ENCODE results near the gene ZNF408. TPM values are rescaled to one million over a fixed set of nuclear protein-coding genes. Genes with fewer than 3 reads are reported as not detected.
A peak's percentile ranks its signal among the peaks of the same experiment; 100 is the strongest.

Gene ZNF408
- polyA plus RNA-seq, 1 donor (not counting 4 experiments of a cell fraction or from before 2014, with no cell fraction given), result 4.0 TPM

DNA sequence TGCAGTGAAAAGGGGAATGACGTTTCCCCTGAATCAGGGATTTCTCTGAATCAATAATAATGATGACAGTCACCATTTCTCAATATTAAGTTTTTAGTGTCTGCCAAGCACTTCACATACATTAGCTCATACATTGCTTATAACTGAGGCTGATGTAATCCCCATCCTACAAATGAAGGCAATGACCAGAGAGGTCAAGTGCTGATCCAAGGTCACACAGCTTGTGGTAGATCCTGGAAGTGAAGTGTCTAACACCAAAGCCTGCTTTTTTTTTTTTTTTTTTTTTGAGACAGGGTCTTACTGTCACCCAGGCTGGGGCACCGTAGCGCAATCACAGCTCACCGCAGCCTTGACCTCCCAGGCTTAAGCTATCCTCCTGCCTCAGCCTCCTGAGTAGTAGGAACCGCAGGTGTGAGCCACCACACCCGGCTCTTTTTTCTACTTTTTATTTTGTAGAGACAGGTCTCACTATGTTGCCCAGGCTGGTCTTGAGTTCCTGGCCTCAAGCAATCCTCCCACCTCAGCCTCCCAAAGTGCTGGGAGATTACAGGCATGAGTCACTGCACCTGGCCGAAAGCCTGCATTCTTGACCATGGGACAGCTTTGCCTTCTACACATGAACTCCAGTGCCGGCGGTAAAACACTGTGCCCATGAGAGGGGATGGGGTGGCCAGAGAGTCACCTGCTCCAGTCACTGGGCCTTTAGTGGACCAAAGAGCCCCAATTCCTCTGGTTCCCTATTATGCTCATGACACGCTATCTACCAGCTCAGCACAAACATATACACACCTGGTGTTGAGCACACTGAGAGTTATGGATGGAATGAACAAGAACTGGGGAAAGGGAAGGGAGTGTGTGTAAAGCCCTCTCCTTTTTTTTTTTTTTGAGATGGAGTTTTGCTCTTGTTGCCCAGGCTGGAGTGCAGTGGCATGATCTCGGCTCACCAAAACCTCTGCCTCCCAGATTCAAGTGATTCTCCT lies 17.8 kb upstream of the ZNF408 start:
- H3K4me1 ChIP-seq (ENCODE audit: control insufficient read depth, extremely low read depth, insufficient read depth, low read length), result peaks cover 27% of the 10 kb centered on the region
- peak overlapping the region; percentile 20 for H3K4me2 ChIP-seq (ENCODE audit: control insufficient read depth, extremely low read depth, insufficient read depth, low read depth, low read length)
- H3K79me2 ChIP-seq (ENCODE audit: control insufficient read depth, insufficient read depth, low read length), result no peaks in the 10 kb centered on the region
- dilution Hi-C loops (cut with MboI; ENCODE audit: extremely low pct_ligation_motif_present, low sequenced_read_pairs), result no loop called here
- peaks cover 22 to 28% of the 10 kb centered on the region in 2 experiments for H3K36me3 ChIP-seq (ENCODE audit: control insufficient read depth in 2 of 2, extremely low read depth in 1 of 2, insufficient read depth in 2 of 2, low read length in 2 of 2)
- TF ChIP-seq, protein P1, sequence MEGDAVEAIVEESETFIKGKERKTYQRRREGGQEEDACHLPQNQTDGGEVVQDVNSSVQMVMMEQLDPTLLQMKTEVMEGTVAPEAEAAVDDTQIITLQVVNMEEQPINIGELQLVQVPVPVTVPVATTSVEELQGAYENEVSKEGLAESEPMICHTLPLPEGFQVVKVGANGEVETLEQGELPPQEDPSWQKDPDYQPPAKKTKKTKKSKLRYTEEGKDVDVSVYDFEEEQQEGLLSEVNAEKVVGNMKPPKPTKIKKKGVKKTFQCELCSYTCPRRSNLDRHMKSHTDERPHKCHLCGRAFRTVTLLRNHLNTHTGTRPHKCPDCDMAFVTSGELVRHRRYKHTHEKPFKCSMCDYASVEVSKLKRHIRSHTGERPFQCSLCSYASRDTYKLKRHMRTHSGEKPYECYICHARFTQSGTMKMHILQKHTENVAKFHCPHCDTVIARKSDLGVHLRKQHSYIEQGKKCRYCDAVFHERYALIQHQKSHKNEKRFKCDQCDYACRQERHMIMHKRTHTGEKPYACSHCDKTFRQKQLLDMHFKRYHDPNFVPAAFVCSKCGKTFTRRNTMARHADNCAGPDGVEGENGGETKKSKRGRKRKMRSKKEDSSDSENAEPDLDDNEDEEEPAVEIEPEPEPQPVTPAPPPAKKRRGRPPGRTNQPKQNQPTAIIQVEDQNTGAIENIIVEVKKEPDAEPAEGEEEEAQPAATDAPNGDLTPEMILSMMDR (optimal IDR thresholded peaks at IDR 0.05 in 1 of 3, IDR thresholded peaks at IDR 0.05 in 1 of 3, conservative IDR thresholded peaks at IDR 0.05 in 1 of 3; ENCODE audit: extremely low read depth in 1 of 3, insufficient read depth in 2 of 3, low read length in 3 of 3), result no peak
- TF ChIP-seq EZH2 (IDR thresholded peaks at IDR 0.05; ENCODE audit: low read length), result no peak
- no peaks in the 10 kb centered on the region for H4K20me1 ChIP-seq (ENCODE audit: control insufficient read depth, extremely low read depth, insufficient read depth, low read length)
- no peaks in the 10 kb centered on the region for H3K9me1 ChIP-seq (ENCODE audit: control insufficient read depth, extremely low read depth, insufficient read depth, low read length)
- no peak overlapping the region for H3K4me3 ChIP-seq (ENCODE audit: control insufficient read depth in 2 of 3, extremely low read depth in 1 of 3, insufficient read depth in 2 of 3, low read depth in 1 of 3, low read length in 3 of 3)
- peak overlapping the region; percentile 59 for H3K27ac ChIP-seq (ENCODE audit: control insufficient read depth, insufficient read depth, low read length)
- no peaks in the 10 kb centered on the region for H3K9me3 ChIP-seq (ENCODE audit: control insufficient read depth, low read depth, low read length)
- H3K9ac ChIP-seq (ENCODE audit: control insufficient read depth, extremely low read depth, insufficient read depth, low read length), result no peak overlapping the region
- FAIRE-seq (no peak), DNase-seq (ENCODE audit: low read depth, low spot score) (no peak)
- no peak overlapping the region for H2AFZ ChIP-seq (ENCODE audit: control insufficient read depth, low read length)
- H3K27me3 ChIP-seq (ENCODE audit: control insufficient read depth, extremely low read depth, insufficient read depth, low read length), result no peaks in the 10 kb centered on the region

DNA sequence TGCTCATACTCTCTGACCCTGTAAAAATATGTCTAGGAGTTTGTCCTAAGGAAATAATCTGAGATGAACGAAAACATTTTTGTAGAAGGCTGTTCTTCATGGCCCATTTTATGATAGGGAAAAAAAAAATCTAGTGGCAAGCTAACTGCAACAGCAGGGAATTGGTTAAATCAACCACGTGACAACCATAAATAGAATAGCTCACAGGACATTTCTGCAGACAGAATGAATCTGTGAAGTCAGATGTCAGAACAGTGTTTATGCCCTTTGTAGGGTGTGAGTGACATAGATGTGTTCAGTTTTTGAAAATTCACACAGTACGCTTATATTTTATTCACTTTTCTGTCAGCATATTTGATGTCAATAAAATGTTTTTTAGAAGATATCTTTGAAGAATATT lies 16.5 kb upstream of the ZNF408 start:
- Histone ChIP-seq H3K79me2 (ENCODE audit: control insufficient read depth, insufficient read depth, low read length) (no peaks in the 10 kb centered on the region), H3K4me3 (ENCODE audit: control insufficient read depth in 2 of 3, extremely low read depth in 1 of 3, insufficient read depth in 2 of 3, low read depth in 1 of 3, low read length in 3 of 3) (no peak overlapping the region), H3K9ac (ENCODE audit: control insufficient read depth, extremely low read depth, insufficient read depth, low read length) (no peak overlapping the region), H3K9me1 (ENCODE audit: control insufficient read depth, extremely low read depth, insufficient read depth, low read length) (no peaks in the 10 kb centered on the region), H3K9me3 (ENCODE audit: control insufficient read depth, low read depth, low read length) (no peaks in the 10 kb centered on the region), H3K36me3 (ENCODE audit: control insufficient read depth in 2 of 2, extremely low read depth in 1 of 2, insufficient read depth in 2 of 2, low read length in 2 of 2) (peaks cover 17 to 28% of the 10 kb centered on the region in 2 experiments), H3K4me1 (ENCODE audit: control insufficient read depth, extremely low read depth, insufficient read depth, low read length) (peaks cover 31% of the 10 kb centered on the region), H2AFZ (ENCODE audit: control insufficient read depth, low read length) (no peak overlapping the region), H3K27ac (ENCODE audit: control insufficient read depth, insufficient read depth, low read length) (no peak overlapping the region), H4K20me1 (ENCODE audit: control insufficient read depth, extremely low read depth, insufficient read depth, low read length) (no peaks in the 10 kb centered on the region), H3K27me3 (ENCODE audit: control insufficient read depth, extremely low read depth, insufficient read depth, low read length) (no peaks in the 10 kb centered on the region), H3K4me2 (ENCODE audit: control insufficient read depth, extremely low read depth, insufficient read depth, low read depth, low read length) (no peak overlapping the region)
- TF ChIP-seq EZH2 (IDR thresholded peaks at IDR 0.05; ENCODE audit: low read length), result no peak
- TF ChIP-seq, protein P1 (optimal IDR thresholded peaks at IDR 0.05 in 1 of 3, IDR thresholded peaks at IDR 0.05 in 1 of 3, conservative IDR thresholded peaks at IDR 0.05 in 1 of 3; ENCODE audit: extremely low read depth in 1 of 3, insufficient read depth in 2 of 3, low read length in 3 of 3), result no peak
- no peak for DNase-seq (ENCODE audit: low read depth, low spot score)
- no peak for FAIRE-seq
- dilution Hi-C loops (cut with MboI; ENCODE audit: extremely low pct_ligation_motif_present, low sequenced_read_pairs), result no loop called here

Measured in keratinocyte (primary cell).